ENCODE data around the gene DLGAP1.
"Not testable (repeated sequence)": the region's sequence is repeated elsewhere in the genome, so short reads cannot be mapped to it uniquely, and the experiment has no call there.

Gene DLGAP1

DNA sequence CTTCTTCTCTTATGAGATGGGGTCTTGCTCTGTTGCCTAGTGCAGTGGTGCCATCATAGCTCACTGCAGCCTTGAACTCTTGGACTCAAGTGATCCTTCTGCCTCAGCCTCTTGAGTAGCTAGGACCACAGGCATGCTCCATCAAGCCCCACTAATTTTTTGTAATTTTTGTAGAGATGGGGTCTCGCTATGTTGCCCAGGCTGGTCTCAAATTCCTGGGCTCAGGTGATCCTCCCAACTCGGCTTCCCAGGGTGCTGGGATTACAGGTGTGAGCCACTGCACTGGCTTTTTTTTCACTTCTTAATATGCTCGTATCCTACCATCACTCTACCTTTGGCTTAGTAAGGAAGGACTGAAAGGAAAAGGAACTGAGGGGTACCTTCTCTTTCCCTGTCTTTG is 983.0 kb downstream of the DLGAP1 start:
- DNase-seq (ENCODE audit: low read depth in 2 of 2) = not testable (repeated sequence)

DNA sequence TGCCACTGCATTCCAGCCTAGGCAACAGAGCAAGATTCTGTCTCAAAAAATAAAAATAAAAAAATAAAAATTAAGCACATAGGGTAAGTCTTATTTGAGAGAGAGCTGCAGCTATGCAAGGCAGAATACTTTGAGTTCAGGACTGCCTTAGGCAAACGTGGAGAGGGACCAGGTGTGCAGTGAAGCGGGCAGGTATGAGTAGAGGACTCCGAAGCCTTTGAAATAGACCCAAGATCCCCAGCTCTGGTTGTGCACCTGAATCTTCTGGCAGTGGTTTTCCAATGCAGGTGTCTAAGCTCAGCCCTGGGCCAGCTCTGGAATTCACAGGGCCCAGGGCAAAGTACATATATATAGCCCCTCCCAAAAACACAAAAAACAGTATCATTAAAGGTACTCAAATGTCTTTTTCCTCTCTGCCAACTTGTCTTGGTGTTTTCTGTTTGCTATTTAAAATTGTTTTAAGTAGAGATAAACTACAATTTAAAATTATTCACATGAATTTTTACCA is 983.9 kb downstream of the DLGAP1 start:
- no peak for DNase-seq (ENCODE audit: low read depth in 2 of 2)

DNA sequence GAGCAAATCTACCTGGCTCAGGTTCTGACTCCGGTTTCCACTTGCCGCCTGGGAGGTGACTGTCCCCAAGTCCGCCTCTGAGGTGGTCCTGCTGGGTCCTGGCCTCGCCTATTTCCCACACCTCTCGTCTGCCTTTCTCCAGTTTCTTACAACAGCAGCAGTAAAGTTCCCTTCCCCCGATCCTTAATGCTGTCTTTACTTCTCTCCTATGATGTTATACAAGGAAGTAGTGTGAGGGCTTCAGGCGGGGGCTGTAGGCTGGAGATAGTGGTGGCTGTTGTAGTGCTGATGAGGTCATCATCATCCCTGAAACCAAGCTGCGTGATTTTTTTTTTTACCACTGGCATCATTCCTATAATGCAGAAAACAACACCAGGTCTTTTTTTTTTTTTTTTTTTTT is 986.3 kb downstream of the DLGAP1 start:
- DNase-seq (ENCODE audit: low read depth in 2 of 2) = no peak

DNA sequence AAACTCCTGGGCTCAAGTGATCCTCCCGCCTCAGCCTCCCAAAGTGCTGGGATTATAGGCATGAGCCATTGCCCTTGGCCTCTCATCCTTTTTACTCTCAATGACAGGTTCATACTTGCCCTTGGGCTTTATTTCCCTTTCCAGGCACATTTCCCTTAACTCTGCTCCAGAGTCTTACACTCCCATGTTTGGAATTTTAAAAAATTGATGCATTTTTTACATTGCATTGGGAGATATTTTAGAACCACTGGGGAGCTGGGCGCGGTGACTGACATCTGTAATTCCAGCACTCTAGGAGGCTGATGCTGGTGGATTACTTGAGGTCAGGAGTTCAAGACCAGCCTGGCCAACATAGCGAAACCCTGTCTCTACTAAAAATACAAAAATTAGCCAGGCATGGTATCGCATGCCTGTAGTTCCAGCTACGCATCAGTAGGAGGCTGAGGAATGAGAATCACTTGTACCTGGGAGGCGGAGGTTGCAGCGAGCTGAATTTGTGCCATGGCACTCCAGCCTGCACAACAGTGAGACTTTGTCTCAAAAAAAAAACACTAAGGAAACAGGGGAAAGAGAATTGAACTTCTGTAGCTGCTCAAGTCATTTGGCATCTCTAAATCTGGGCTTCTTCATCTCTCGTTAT is 986.9 kb downstream of the DLGAP1 start:
- DNase-seq (ENCODE audit: low read depth in 2 of 2) = no peak

DNA sequence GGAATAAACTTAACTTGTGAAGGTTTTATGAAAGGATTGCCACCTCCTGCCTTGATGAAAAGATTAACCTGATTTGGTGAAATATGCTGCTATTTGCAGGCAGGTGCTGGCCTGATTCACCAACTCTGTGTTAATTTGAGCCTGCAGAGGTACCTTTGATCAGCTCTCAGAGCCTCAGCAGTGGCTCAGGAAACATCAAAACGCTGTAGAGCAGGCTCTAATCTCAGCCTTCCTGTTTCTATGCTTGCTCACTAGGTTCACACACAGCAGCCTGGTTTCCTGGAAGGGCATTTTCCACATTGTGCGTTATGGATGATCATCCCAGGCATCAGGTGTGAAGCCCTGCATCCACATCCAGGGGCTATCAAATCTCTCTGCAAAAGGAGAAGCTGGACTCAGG is 988.2 kb downstream of the DLGAP1 start:
- no peak for DNase-seq (ENCODE audit: low read depth in 2 of 2)

DNA sequence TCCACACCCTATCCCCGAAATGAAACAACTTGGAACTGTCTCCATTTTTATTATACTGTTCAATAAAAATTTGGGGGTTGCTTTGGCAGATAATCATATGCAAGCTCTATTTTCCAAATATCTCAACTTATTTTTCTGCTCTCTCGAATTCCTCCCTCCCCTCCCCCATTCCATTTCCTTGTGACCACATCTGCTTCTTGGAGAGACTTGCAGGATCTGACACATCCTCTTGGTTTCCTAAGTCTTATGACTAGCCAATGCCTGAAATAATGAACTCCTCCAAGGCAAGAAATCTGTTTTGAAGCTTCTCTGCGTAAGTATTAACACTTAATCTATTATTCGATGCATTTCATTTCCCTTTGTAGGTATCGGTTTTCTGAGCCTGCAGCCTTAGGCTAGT is 989.1 kb downstream of the DLGAP1 start:
- DNase-seq (ENCODE audit: low read depth in 2 of 2) = no peak

DNA sequence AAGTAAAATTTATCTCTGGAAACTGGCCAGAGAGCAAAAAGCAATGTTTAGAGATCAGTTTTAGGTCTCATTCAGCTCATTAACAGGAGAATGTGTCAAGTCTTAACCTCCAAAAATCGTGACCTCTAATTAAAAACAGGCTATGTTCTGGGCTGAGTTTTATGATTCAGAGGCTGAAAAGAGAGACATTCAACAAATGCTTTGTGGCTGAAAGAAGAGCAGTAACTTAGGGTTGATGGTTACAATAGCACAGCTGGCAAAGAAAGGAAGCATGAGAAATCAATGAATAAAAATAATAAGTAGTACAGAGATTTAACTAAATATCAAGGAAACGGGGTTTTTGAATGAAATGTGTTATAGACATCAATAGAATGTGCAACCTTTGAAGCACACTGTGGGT is 992.1 kb downstream of the DLGAP1 start:
- DNase-seq (ENCODE audit: low read depth in 2 of 2) = no peak

DNA sequence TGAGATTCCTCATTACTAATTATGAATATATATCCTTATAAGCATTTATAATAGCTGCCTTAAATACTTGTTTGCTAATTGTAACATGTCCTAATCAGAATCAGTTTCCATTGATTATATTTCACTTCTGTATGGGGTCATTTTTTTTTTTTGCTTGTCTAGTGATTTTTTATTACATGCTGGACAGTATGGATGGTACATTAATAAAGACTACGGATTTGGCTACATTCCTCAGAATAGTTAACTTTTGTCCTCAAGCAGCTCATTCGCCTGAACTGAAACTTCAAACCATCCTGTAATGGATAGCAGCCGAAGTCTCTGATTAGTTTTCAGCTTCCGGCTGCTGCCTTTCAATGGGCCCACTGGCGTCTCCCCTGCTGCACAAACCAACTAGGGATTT is 993.4 kb downstream of the DLGAP1 start:
- no peak for DNase-seq (ENCODE audit: low read depth in 2 of 2)

DNA sequence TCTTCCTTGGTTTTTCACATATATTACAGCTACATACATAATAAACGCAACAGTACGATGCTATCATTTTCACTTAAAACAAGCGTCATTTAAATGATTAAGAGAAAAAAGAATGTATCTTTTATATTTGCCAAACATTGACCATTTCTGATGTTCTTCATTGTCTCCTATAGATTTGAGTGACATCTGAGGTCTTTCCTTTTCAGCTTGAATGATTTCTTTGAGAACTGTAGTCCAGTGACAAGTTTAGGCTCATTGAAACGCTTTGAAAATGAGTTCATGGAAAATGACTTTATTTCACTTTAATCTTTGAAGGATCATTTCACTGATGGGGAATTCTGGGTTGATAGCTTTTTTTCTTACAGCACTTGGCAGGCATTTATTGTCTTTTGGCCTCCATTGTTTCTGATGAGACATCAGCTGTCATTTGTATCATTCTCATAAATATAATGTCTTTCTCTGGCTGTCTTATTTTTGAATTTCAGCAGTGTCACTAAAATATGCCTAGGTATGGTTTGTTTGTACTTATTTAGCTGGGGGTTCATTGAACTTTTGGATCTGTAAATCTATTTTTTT is 994.2 kb downstream of the DLGAP1 start:
- no peak for DNase-seq (ENCODE audit: low read depth in 2 of 2)

DNA sequence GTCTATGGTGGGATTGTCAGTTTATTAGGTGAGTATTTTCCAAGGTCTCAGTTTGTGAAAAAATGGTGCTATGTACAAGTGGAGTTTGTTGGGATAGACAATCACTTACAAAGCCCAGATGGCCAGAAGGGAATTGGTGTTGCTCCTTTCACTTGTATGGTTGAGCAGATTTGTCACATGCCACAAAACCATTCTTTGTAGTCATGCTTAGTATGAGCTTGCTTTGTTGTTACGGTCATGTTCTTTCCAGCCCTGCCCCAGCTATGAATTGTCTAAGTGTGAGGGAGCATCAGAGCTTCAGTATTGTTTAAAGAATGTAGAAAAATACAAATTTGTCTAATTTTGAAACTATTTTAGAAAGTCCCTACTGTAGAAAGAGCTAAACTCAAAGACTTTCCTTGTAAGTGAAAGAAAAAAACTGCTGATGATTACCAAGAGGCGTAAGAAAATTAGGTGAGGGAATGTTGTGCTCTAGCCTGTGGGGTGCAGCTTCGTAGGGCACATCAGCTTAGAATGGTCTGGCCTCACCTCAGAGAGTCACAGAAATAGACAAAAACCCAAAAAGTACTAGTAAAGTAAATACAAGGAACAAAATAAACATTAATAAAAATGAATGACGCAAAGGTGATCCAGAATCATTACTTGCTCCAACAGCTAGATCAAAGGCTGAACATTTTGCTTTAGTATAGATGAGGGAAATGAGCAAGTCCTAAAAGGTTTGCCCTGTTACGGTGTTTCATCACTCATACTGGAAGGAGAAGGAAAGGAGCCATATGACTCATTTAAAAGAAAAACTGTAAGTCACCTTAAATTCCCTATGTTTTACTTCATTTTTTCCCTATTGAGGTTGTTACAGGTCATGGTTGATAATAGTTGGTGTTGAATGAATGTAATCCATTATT is 995.9 kb downstream of the DLGAP1 start:
- DNase-seq (ENCODE audit: low read depth in 2 of 2) = no peak

DNA sequence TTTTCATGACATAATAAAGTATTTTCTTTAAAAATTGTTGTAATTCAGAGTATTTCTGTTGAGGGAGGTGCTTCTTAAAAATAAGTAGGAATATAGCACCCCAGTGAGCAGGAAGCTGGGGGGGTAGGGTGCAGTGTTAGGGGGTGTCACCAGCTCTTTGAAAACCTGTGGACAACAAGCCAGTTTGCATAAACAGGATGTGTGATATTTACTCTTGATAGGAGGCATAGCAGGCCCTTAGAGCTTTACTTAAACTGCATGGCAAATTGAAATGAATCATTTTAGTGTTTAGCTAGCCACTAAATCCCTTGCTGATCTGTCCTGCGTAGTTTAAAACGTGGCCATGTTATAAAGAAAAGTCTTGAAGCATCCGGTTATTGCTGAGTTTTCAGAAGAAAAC is 996.7 kb downstream of the DLGAP1 start:
- no peak for DNase-seq (ENCODE audit: low read depth in 2 of 2)

DNA sequence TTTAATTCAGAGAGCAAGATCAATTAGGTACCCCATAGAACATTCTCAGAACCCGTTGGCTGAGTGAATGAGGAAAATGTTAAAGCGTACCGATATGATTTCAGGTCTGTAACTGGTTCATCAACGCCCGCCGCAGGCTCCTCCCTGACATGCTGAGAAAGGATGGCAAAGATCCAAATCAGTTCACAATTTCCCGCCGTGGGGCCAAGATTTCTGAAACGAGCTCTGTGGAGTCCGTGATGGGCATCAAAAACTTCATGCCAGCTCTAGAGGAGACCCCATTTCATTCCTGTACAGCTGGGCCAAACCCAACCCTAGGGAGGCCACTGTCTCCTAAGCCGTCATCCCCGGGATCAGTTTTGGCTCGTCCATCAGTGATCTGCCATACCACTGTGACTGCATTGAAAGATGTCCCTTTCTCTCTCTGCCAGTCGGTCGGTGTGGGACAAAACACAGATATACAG is 997.8 kb downstream of the DLGAP1 start:
- no peak for DNase-seq (ENCODE audit: low read depth in 2 of 2)

DNA sequence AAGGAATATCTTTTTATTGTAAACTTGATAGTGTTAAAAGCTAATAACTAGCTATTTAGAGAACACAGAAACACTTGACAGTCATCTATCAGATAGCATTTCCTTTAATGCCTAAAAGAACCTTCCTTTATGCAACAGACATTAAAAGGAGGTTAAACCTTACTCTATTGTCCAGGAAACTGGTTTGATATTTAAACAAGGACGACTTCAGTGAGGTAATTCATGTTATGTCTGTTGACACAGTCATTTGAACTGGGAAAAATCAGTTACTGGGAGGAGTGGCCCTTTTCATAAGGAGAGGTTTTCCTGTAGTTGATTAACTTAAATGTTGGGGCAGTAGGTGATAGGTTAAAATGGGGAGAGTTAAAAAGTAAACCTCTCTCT is 998.4 kb downstream of the DLGAP1 start:
- DNase-seq (ENCODE audit: low read depth in 2 of 2) = no peak

DNA sequence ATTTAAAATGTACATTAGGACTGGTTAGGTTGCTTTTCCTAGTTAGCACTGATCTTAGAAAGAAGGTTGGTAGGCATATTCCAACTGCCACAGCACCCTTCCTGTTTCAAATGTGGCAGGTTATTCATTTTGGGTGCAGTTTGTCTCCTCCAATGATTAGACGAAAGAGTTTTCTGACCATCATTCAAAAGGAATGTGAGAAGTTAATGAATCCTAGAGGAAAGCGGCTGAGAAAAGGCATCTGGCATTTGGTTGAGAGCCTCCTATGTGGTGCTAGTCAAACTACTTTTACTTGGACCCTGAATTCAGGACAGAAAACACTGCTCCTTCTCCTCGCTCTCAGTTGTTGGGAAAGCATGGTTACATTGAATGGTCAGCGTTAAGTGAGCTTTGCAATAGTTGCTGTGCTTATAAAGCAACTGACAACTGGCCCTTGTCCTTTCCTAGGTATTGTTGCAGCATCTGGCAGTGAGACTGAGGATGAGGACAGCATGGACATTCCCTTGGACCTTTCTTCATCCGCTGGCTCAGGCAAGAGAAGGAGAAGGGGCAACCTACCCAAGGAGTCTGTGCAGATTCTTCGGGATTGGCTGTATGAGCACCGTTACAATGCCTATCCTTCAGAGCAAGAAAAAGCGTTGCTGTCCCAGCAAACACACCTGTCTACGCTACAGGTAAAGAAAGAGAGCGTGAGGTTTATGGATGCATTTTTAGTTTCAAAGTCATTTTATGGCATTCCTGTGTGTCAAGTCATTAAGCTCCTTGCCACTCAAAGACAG is 999.0 kb downstream of the DLGAP1 start:
- no peak for DNase-seq (ENCODE audit: low read depth in 2 of 2)

DNA sequence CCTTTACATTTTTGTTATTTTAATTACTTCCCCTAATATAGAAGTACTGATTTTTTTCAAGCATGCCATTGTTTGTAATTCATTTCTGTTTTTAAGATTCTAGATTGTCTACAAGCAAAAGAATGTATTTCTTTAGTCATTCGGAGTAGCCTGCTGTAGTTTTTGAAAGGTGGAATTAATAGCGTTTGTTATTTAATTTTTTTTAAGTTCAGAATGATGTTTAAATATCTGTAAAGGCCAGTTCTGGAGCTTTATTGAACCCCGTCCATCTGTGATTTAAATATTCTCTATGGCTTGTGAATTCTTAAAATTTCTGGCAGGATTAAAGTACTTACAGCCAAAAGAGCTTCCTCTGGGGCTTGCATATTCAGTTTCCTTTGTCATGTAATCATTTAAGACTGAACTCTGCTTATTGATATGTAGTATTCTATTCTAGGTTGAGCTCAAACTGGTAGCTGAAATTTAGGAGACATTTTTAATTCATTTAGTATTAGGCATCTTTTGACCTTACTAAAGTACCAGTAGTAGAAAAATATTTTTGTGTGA is 999.9 kb downstream of the DLGAP1 start:
- DNase-seq (ENCODE audit: low read depth in 2 of 2) = no peak

DNA sequence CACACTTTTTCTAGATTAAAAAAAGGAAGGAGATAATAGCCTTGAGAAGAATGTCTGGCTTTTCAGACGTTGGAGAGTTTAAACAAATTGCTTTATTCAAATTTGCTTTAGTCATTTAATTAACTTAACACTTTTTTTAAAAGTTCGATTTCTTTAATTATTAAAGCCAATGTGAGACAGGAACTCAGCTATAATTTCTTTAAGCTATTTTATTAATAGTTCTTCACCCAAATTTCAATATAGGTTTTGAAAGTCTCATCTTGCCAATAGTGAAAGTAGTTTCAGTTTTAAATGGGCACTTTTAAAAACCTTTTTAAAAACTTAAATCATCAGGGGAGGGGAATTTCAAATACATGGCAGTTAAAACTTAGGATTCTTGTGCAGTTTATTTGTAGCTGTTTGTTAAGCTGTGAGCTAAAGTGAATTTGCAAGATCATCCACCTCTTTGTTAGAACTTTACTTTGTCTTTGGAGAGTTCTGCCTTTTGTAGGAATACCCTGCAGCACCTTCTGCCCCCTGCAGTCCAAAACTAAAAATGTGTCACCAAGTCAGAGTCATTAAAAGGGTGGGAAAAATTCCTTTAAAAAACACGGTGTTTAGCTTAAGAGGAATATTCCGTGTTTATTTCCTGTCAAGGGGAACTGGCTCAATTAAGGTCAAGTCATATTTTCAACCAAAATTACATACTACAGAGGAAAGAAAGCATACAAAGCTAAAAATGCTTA is 1000.6 kb downstream of the DLGAP1 start:
- DNase-seq (ENCODE audit: low read depth in 2 of 2) = no peak

DNA sequence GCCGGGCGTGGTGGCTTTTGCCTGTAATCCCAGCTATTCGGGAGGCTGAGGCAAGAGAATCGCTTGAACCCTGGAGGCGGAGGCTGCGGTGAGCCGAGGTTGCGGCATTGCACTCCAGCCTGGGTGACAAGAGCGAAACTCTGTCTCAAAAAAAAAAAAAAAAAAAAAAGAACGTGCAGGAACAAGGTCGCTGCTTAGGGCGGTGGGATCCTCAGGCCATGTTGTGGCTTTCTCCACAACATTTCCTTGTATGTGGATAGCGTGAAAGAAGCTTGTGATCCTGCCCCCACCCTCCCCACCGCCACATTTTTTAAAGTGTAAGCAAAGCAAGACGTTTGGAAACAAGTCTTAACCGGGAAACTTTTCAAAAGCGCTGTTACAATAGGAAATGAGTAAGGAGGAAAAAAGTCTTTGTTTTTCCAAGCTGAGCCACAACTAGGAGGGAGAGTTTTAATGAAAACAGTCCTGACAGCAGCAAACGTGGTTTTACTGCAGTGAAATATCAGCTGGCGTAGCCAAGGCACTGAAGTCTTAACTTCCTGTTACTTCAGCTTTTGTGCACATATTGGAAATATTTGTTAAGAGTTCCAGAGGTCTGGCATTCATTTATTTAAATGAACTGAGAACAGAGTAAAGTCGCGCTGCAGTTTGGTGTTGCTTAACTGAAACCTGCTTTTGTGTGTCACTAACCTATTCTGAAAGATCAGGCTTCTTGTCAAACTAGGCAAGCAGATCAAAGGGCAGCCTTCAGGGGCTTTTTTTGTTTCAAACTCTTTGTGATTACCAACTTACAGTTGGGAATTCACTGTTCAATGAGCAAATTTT is 1001.4 kb downstream of the DLGAP1 start:
- no peak for DNase-seq (ENCODE audit: low read depth in 2 of 2)

DNA sequence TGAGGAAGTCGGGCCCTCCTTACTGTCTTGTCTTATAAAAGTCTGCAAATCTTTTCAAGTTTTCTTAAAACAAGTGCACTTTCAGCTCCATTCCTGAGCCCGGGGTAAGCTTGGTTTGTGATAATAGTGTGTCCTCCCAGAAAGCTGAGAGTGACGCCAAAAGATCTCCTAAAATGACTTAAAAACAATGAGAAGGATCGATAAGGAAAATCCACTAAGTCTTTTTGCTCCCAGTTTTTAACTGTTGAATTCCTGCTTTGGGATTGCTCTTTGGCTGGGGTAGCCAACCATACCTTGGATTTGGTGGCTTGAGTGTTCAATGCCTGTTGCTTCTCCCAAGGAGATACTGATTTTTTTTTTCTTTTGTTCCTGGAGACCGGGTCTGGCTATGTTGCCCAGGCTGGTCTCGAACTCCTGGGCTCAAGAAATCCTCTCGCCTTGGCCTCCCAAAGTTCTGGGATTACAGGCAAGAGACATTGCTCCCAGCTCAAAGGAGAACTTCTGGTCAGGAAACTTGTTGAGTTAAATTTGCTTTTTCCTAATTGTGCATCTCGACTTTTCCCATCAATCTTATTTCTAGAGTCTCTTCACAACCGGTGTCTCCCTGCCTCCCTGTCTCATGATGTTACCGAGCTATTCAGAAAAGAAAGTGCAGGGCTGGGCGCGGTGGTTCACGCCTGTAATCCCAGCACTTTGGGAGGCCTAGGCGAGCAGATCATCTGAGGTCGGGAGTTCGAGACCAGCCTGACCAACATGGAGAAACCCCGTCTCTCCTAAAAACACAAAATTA is 1002.2 kb downstream of the DLGAP1 start:
- DNase-seq (ENCODE audit: low read depth in 2 of 2) = no peak

All from stimulated activated CD4-positive, alpha-beta T cell treated with anti-CD3 and anti-CD28 coated beads, Interleukin-1b, Interleukin-23, amount 100 ng/mL, for 1 hour (primary cell).